DMS79 (cell line): Measurements from ENCODE around the gene FGD3.

Experiments used
- DNase-seq: peaks from one replicate; lab custom pipeline; 2025; lab: John Stamatoyannopoulos, UW

FGD3 gene

DNA sequence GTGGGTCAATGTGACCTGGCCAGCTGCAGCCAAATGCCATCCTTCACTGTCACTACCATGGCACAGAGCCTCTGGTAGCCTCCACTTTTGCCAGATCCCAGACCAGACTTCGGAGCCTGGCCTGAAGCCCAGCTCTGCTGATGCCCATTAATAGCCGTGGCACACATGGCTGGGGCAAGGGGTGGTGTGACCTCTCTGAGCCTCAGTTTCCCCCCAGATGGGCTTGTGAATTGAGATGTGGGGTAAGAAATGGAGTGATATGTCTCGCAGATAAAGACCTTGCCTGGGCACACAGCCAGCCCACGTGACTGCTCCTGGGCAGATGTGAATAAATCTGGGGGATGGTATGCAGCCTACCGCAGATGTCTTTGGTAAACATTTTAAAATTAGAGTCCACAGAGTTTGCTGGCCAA is 125.1 kb downstream of the FGD3 start:
- DNase-seq, result no peak

DNA sequence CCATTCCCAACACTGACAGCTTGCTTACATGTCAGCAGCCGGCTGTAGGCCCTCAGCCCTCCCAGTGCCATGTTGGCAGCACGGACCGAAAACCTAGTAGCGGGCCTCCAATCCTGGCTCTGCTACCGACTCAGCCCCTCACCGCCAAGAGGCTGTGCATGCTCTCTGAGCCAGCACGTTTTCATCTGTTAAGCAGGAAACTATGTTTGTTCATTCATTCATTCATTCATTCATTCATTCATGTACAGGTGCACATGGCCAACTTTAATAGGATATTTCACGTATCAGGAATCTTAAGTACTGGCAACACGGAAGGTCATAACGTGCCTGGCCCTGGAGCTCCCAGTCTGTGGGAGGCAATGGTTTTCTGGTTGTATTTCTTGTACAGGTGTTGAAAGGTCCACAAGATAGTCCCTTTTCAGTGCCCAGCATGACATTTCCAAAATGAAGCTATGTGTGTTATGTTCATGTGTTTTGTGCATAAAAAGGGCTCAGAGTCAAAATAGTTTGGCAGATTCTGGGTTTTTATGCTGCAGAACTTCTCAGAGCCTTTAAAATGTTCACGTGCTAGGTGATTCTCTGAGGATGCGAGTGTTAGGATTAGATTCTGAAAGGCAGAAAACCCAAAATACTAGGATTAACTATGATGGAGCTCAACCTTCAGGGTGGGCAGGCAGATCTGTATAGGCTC is 128.9 kb downstream of the FGD3 start:
- DNase-seq, result no peak

DNA sequence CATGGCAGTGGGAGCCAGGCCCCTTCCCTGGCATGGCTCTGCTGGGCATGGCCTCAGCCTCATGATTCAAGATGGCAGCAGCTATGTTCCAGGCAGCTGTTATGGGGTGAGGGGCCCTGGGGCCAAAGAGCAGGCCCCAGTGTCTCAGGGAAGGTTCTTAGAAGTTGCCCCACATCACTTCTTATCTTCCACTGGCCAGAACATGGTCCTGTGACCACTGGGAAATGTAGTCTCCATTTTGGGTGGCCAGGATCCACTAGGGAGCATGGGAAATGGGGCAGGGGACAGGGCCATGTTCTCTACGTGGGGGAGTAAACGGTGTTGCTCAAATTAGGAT is 129.4 kb downstream of the FGD3 start:
- no peak for DNase-seq

DNA sequence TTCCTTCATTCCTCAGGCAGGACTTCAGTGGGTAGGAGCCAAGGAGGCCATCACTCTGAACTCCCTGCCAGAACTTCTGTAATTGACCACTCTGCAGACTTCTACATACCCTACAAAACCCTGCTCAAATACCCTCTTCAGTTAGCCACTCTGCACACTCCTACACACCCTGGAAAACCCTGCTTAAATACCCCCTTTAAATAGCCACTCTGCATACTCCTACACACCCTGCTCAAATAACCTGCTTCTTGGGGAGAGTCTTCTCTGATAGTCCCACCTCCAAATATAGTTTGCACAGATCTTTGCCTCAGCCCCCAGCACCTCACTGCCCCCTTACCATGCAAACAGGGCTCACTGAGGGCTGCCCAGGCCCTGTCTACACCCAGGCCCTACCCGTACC is 130.0 kb downstream of the FGD3 start:
- no peak for DNase-seq

DNA sequence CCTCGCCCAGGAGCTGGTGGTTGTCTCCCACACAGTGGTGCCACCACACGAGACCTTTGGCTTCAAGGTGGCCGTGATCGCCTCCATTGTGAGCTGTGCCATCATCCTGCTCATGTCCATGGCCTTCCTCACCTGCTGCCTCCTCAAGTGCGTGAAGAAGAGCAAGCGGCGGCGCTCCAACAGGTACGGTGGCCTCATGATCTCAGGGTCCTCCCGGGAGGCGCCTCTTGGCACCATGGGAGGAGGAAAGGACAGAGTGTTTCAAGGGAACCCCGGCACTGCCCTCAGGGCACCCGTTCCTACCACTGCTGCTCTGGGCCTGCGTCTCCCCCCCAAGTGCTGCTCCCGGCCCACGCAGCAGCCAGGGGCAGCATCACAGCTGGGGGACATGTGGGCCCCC is 130.5 kb downstream of the FGD3 start:
- DNase-seq, result no peak

DNA sequence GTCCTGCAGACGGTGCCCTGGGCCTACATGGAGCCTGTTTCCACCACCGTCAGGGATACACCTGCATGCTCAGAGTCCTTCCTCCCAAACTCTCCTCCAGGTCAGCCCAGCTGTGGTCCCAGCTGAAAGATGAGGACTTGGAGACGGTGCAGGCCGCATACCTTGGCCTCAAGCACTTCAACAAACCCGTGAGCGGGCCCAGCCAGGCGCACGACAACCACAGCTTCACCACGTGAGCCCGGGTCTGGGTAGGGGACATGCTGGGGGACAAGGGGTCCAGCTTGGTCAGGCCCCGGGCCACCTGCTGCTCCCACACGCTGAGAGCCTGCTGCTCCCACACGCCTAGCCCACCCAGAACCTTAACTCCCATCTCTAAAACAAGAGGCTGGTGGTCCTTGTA is 132.0 kb downstream of the FGD3 start:
- DNase-seq, result no peak

DNA sequence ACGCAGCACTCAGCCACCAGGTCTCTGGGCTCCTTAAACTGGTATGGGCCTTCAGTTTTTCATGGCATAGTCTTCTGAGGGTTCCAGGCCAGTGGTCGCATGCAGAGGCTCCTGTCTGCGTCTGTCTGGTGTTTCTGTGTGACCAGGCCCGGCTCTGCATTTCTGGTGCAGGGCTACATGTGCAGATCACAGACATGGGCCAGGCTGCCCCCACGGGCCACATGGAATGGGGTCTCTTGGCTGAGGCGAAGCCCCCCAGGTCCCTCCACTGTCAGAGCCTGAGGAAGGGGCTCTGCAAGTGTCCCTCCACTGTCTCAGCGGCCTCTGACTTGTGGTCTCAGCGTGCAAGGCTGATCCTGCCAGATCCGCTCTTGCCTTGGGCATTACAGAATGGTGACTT is 133.1 kb downstream of the FGD3 start:
- no peak for DNase-seq

DNA sequence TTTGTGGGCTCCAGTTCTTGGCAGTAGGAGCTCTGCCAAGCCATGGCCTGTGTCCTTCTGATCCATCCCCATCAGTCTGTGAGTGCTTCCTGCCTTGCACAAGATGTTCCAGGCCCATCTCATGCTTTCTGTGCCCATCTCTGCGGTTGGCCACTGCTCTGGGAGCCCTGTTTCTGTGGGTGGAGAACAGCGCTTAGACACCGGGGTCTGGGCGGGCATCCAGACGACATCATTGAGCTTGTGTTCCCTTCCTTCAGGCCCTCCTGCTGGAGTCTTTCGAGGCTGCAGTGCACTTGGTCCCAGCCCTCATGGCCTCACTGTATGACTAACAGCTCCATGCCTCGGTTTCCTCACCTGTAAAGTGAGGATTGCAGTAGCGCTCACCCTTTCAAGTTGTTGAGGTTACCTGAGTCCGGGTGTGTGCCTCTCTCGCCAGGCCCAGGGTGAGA is 133.8 kb downstream of the FGD3 start:
- no peak for DNase-seq

DNA sequence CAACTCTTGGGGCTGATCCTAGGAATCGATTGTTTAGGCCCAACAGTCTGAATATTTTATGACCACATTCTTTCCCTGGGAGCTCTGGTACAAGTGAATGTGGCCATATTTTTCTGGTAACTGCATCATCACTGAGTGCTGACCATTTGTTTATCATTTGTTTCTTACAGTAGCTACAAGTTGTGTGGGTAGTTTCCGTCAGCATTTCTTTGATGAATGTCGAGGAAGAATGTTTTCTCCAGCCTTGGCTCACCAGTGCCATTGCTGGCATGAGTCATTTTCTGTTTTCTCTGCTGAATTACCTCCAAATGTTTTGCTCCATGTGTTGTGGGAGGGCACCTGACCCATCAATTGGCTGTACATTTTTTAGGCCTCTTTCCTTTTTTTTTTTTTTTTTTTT is 134.6 kb downstream of the FGD3 start:
- no peak for DNase-seq

DNA sequence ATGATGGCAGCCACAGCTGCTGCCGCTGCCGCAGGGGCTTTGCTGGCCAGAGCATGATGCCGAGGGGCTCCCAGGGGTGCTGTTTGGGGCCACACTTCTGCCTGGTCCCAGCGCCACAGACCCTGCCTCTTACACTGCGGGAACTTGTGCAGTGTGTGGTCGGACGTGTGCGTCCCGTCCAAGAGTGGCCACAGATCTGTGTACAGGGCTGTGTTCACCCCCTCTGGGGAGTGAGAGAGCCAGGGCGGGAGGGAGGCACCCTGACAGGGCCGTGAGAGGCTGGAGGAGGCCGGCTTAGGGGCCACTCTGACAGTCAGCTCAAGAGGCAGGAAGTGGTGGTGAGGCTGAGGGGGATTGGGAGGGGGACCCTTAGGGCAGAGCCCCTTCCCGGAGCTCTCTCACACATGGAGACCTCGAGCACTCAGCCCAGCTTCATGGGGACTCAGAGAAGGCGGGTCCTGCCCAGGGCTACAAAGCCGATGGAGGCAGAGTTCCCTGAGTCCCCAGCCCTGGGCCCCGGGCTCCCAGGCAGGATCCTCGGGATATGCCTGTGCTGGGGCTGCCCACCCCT is 135.6 kb downstream of the FGD3 start:
- no peak for DNase-seq

DNA sequence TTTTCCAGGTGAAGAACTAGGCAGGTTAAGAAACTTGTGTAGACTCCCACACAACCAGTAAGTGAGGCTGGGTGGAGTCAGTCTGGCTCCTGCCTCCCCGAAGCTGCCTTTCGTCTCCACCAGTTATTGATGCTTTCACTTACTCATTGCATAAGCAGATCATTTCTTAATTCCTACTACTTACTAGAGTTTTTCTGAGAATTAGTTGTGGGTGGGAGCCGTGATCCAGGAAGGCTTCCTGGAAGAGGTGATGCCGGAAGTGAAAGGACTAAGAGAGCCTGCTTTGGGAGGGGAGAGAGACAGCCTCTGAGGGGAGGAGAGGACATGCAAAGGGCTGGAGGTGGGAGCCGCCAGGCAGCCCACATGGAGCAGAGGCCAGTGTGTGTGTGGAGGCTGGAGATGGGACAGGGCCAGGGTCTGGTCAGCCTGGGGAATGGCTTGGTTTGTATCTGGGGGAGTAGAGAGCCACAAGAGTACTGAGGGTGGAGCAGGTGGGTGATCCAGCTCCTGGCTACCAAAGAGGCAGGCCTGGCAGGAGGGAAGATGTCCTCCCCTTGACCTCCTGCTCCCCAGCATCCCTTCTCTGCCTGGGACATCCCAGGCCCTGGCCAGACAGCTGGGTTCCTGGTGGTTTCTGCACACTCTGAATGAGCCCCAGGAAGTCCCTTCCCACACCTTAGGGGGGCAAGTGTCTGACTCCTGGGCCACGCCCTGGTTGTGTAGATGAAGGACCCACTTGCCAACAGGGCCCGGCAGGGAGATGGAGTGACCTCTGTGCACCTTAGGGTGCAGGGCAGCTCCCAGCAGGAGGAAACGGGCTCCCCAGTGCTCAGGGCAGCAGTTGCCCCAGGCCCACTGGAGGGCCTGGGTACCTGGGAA is 136.5 kb downstream of the FGD3 start:
- DNase-seq, result no peak

DNA sequence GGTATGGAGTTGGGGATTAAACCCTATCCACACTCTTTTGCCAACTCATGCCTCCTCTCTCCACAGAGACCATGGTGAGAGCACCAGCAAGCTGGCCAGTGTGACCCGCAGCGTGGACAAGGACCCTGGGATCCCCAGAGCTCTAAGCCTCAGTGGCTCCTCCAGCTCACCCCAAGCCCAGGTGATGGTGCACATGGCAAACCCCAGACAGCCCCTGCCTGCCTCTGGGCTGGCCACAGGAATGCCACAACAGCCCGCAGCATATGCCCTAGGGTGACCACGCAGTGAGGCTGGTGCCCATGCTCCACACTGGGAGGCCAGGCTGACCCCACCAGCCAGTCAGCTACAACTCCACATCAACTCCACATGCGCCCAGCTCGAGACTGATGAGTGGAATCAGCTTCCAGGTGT is 137.2 kb downstream of the FGD3 start:
- no peak for DNase-seq

DNA sequence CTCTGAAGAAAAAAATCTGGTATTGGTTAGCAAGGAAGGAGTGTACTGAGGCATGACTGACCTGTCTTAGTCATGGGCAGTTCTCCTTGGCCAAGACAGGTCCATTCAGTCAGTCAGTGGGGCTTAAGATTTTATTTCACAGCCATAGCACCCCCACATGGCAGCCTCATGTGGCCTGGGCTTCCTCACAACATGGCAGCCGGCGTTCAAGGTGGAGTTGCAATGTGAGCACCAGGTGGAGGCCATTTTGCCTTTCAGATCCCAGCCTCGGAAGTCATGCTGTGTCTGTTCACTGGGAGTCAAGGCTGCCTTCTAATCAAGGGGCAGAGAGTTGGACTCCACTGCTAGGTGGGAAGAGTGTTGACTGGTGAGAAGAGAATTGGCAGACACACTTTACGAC is 138.4 kb downstream of the FGD3 start:
- no peak for DNase-seq
